ENCODE results near the gene YPEL3. TPM values are rescaled to one million over a fixed set of nuclear protein-coding genes. Genes with fewer than 3 reads are reported as not detected.

Gene YPEL3
- total RNA-seq, 4 donors from 2014 or later = 138 to 197 (median 195) TPM

- H3K27ac ChIP-seq = no peak overlapping the region
- H3K27me3 ChIP-seq = no peaks in the 10 kb centered on the region
- no peaks in the 10 kb centered on the region for H3K9me3 ChIP-seq
- TF ChIP-seq POLR2AphosphoS5 (IDR thresholded peaks at IDR 0.05) (no peak), EP300 (IDR thresholded peaks at IDR 0.05) (no peak)
- peaks cover 55% of the 10 kb centered on the region for H3K4me1 ChIP-seq
- no peak overlapping the region for H3K4me3 ChIP-seq
- WGBS = 64% methylated on average over 14 of the region's 22 CpGs
- DNase-seq (ENCODE audit: low spot score in 2 of 2) = peak in 1 of 2 donors; percentile 68
- H3K36me3 ChIP-seq = peaks cover 29% of the 10 kb centered on the region
These were observed 7.0 kb downstream of the YPEL3 start for GRCh38 chr16:30088832-30089624.

GRCh38 chr16:30088237-30088831 is 7.7 kb downstream of the YPEL3 start:
- 67% methylated on average over 10 of the region's 10 CpGs for WGBS
- H3K36me3 ChIP-seq = peaks cover 33% of the 10 kb centered on the region
- no peak overlapping the region for H3K27ac ChIP-seq
- H3K4me3 ChIP-seq = no peak overlapping the region
- no peak for TF ChIP-seq CTCF (IDR thresholded peaks at IDR 0.05)
- TF ChIP-seq POLR2A (IDR thresholded peaks at IDR 0.05) = no peak
- TF ChIP-seq POLR2AphosphoS5 (IDR thresholded peaks at IDR 0.05) = no peak
- TF ChIP-seq EP300 (IDR thresholded peaks at IDR 0.05) = no peak
- H3K9me3 ChIP-seq = no peaks in the 10 kb centered on the region
- H3K27me3 ChIP-seq = no peaks in the 10 kb centered on the region
- no peak for DNase-seq (ENCODE audit: low spot score in 2 of 2)
- H3K4me1 ChIP-seq = peaks cover 54% of the 10 kb centered on the region

GRCh38 chr16:30087181-30087898 is 8.7 kb downstream of the YPEL3 start:
- Histone ChIP-seq H3K27me3 (no peaks in the 10 kb centered on the region), H3K9me3 (no peaks in the 10 kb centered on the region), H3K4me3 (no peak overlapping the region), H3K4me1 (peaks cover 44% of the 10 kb centered on the region), H3K27ac (no peak overlapping the region), H3K36me3 (peaks cover 42% of the 10 kb centered on the region)
- peak in 1 of 2 donors; percentile 65 for DNase-seq (ENCODE audit: low spot score in 2 of 2)
- no peak for TF ChIP-seq POLR2AphosphoS5 (IDR thresholded peaks at IDR 0.05)
- TF ChIP-seq POLR2A (IDR thresholded peaks at IDR 0.05) = no peak
- TF ChIP-seq CTCF (IDR thresholded peaks at IDR 0.05) = no peak
- no peak for TF ChIP-seq EP300 (IDR thresholded peaks at IDR 0.05)
- WGBS = 81% methylated on average over 11 of the region's 11 CpGs

GRCh38 chr16:30086291-30087140 is 9.5 kb downstream of the YPEL3 start:
- H3K4me1 ChIP-seq = peaks cover 37% of the 10 kb centered on the region
- 77% methylated on average over 14 of the region's 27 CpGs for WGBS
- TF ChIP-seq POLR2AphosphoS5 (IDR thresholded peaks at IDR 0.05) (no peak), EP300 (IDR thresholded peaks at IDR 0.05) (no peak), CTCF (IDR thresholded peaks at IDR 0.05) (no peak), POLR2A (IDR thresholded peaks at IDR 0.05) (no peak)
- H3K27me3 ChIP-seq = no peaks in the 10 kb centered on the region
- no peaks in the 10 kb centered on the region for H3K9me3 ChIP-seq
- no peak overlapping the region for H3K27ac ChIP-seq
- H3K4me3 ChIP-seq = no peak overlapping the region
- H3K36me3 ChIP-seq = peaks cover 51% of the 10 kb centered on the region
- no peak for DNase-seq (ENCODE audit: low spot score in 2 of 2)

GRCh38 chr16:30085820-30086219 is 10.2 kb downstream of the YPEL3 start:
- DNase-seq (ENCODE audit: low spot score in 2 of 2) = no peak
- 70% methylated on average over 5 of the region's 6 CpGs for WGBS
- peaks cover 58% of the 10 kb centered on the region for H3K36me3 ChIP-seq
- no peaks in the 10 kb centered on the region for H3K27me3 ChIP-seq
- H3K4me1 ChIP-seq = peaks cover 30% of the 10 kb centered on the region
- peak overlapping the region; percentile 37 for H3K27ac ChIP-seq
- no peak overlapping the region for H3K4me3 ChIP-seq
- TF ChIP-seq EP300 (IDR thresholded peaks at IDR 0.05) (no peak), CTCF (IDR thresholded peaks at IDR 0.05) (no peak), POLR2A (IDR thresholded peaks at IDR 0.05) (no peak), POLR2AphosphoS5 (IDR thresholded peaks at IDR 0.05) (no peak)
- H3K9me3 ChIP-seq = no peaks in the 10 kb centered on the region

Measured in suprapubic skin (tissue), 4 donors.